Bronchial epithelial cell (primary cell): ENCODE data around the gene CDH8. TPM values are rescaled to one million over a fixed set of nuclear protein-coding genes. Genes with fewer than 3 reads are reported as not detected.

Experiments used
- DNase-seq: peaks from one replicate; pipeline ENCODE4 v3.0.0-alpha.2; 2010; ENCODE audit warnings: low read depth
- FAIRE-seq: peaks from 2 replicates; lab custom pipeline; 2011; peaks lifted over from hg19 to GRCh38; lab: Jason Lieb, UNC
- H3K27me3 ChIP-seq: 2 replicates; pipeline ENCODE4 v1.5.1; 2011; ENCODE audit warnings: low read length; ENCODE audit not compliant: control insufficient read depth, insufficient read depth
- H3K36me3 ChIP-seq: 2 replicates; pipeline ENCODE4 v1.5.1; 2011; ENCODE audit warnings: low read length; ENCODE audit not compliant: control insufficient read depth, insufficient read depth
- H3K4me3 ChIP-seq: 2 replicates; pipeline ENCODE4 v1.5.1; 2011; ENCODE audit warnings: mild to moderate bottlenecking, low read depth, low read length, control low read depth
- total RNA-seq: library from RNA; depleted of rRNA; stranded (reverse); fragments of >200 nt; gene quantifications from 2 replicates; pipeline ENCODE4 v1.2.1, GENCODE V29; 2014
- TF ChIP-seq, protein P1 (sequence below): IDR thresholded peaks from 2 replicates; pipeline ENCODE4 v1.5.1; 2011; ENCODE audit warnings: mild to moderate bottlenecking, moderate library complexity, low read length, control low read depth, inconsistent platforms; ENCODE audit not compliant: insufficient read depth, severe bottlenecking

CDH8 gene
- total RNA-seq, 1 donor from 2014 or later, result 1.8 TPM

DNA sequence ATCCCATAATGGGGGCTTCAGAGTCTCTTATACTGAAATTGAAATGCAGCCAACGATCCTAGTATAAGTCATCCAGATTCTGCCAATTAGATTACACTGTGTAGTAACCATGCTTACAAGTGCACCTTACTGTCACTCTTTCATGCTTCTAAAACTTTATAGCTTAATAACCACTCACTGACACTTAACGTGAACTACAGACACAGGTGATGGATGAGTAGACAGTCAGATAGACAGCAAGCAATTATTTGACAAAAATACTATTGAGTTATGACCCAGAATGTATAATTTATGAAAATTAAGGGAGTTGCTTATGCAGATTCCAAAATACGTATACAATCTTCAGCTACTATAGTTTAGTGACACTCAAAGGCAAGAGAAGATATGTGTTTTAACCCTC, 6.3 kb downstream of the CDH8 start:
- H3K4me3 ChIP-seq, result no peak overlapping the region
- FAIRE-seq (no peak), DNase-seq (no peak)
- TF ChIP-seq, protein P1, sequence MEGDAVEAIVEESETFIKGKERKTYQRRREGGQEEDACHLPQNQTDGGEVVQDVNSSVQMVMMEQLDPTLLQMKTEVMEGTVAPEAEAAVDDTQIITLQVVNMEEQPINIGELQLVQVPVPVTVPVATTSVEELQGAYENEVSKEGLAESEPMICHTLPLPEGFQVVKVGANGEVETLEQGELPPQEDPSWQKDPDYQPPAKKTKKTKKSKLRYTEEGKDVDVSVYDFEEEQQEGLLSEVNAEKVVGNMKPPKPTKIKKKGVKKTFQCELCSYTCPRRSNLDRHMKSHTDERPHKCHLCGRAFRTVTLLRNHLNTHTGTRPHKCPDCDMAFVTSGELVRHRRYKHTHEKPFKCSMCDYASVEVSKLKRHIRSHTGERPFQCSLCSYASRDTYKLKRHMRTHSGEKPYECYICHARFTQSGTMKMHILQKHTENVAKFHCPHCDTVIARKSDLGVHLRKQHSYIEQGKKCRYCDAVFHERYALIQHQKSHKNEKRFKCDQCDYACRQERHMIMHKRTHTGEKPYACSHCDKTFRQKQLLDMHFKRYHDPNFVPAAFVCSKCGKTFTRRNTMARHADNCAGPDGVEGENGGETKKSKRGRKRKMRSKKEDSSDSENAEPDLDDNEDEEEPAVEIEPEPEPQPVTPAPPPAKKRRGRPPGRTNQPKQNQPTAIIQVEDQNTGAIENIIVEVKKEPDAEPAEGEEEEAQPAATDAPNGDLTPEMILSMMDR, result no peak
- no peaks in the 10 kb centered on the region for H3K36me3 ChIP-seq
- H3K27me3 ChIP-seq, result peaks cover 6% of the 10 kb centered on the region

- Histone ChIP-seq H3K36me3 (no peaks in the 10 kb centered on the region), H3K4me3 (no peak overlapping the region), H3K27me3 (no peaks in the 10 kb centered on the region)
- TF ChIP-seq, protein P1, result no peak
- DNase-seq, result no peak
- no peak for FAIRE-seq
Observed at GRCh38 chr16:62022688-62023087, 13.6 kb downstream of the CDH8 start.

- Histone ChIP-seq H3K4me3 (no peak overlapping the region), H3K36me3 (no peaks in the 10 kb centered on the region), H3K27me3 (no peaks in the 10 kb centered on the region)
- TF ChIP-seq, protein P1, result no peak
- FAIRE-seq, result no peak
- no peak for DNase-seq
Observed at GRCh38 chr16:62021161-62021581, 15.1 kb downstream of the CDH8 start.

DNA sequence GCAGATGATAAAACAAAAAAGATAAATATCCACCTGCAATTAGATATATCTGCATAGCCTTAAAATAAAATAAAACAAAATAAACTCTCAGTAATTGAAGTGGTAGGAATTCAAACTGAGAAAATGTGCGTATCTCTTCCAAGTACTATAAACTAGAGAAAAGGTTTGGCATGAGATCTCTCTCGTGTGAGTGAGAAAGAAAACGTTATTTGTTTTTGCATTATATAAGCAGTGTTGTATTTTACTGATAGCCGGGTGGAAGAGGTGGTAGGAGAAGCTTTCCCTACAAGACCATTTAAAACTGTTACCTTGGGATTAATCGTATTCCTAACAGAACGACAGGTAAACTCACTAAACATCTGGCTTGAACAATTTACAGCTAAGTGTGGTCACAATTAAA, 15.6 kb downstream of the CDH8 start:
- Histone ChIP-seq H3K4me3 (no peak overlapping the region), H3K27me3 (no peaks in the 10 kb centered on the region), H3K36me3 (no peaks in the 10 kb centered on the region)
- DNase-seq, result no peak
- TF ChIP-seq, protein P1, result no peak
- FAIRE-seq, result no peak

DNA sequence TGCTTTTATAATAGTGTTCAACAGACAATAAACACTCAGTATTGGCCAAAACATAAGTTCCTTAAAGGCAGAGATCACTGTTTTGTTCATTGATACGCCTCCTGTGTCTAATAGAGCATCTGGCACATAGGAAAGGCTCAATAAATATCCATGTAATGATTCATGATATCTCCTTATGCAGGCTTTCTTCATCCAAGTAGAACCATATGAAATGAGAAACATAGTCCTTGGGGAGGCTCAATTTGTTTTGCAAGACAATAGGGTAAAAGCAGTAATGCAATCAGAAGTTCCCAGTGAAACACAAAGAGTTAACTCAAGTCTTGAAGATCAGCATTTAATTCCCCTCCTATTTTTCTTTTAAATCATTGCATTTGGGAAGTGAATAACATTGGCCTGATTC, 16.4 kb downstream of the CDH8 start:
- TF ChIP-seq, protein P1, result no peak
- DNase-seq (no peak), FAIRE-seq (no peak)
- no peaks in the 10 kb centered on the region for H3K27me3 ChIP-seq
- H3K4me3 ChIP-seq, result no peak overlapping the region
- H3K36me3 ChIP-seq, result no peaks in the 10 kb centered on the region

DNA sequence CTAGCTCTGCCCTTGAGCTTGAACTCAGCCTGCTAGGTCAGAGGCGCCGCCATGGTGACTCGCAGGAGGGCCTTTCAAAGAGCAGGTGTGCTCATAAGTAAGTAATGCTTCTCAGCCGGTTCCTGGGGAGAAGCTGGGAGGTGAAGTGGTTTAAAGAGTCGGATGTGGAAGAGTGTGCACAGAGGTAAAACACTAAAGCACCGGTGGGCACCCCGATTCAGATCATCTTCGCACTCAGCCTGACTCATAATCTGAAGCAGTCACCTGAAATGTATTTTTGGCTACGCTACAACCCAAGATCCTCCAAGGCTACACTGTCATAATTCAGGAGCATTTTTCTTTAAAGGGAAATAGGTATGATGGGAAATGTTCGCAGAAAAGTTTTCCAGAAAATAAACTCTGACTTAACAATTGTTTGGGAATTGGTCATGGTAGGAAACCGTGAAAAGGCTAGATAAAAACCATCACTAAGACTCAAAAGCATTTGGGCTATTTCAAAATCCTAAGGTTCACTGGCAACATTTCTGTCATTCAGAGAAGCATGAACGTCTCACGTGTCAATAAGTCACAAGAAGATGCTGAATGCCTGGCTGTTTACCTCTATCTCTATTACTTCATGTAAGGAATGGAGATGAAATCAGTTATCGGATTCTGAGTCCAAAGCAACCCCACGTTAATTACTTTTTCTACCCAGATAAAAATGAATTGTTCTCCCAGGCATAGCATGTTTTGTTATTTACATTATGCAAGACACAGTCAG, 17.8 kb downstream of the CDH8 start:
- no peak for FAIRE-seq
- Histone ChIP-seq H3K27me3 (no peaks in the 10 kb centered on the region), H3K4me3 (no peak overlapping the region), H3K36me3 (no peaks in the 10 kb centered on the region)
- TF ChIP-seq, protein P1, result no peak
- no peak for DNase-seq
